ENCODE data around the gene ANKRD33.

ANKRD33 gene

GRCh38 chr12:51917746-51918453, 30.0 kb downstream of the ANKRD33 start:
- no peak for DNase-seq (ENCODE audit: low read depth)

DNA sequence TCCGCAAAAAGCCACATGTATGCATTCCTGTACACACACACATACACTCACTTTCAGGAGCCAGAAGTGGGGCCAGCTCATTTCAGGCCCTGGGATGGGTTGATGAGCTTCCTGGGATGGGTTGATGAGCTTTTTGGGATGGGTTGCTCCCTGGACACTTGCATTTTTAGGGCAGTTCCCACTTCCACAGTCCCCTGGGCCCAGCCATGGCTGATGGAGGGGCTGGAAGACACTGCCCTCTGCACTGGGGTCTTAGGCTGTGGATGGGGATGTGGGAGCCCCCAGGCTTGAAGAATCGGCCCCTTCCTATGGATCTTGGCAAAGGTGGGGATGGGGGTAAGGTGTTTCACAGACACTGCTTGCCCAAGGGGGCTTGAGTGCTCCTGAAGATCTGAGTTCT, 32.1 kb downstream of the ANKRD33 start:
- no peak for DNase-seq (ENCODE audit: low read depth)

DNA sequence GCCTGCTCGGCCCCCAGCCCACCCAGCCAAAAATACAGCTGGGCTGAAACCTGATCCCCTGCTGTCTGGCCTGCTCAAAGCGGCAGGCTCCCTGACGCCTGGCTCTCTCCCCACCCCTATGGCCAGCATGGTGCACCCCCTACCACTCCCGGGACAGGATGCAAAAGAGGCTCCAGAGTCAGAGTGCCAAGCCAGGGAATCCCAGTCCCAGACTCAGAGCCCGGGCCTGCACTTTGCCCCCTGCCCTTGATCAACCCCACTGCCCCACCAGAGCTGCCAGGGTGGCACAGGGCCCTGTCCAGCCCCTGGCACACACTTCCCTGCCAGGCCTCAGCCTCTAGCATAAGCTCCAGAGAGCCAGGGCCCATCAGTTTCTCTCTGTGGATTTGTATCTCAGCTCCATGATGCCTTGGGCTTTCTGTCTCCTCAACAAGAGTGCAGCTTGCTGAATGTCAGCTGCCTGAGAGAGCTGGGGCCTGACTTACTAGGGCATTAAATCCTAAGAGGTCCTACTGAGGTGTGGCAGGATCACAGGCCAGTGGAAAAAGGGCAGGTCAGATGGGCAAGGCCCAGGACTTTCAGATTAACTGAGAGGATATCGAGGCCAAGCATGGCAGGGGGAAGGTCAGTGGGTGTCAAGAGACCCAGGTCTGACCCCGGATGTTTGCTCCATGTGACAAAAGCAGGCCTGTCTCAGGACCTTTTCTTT, 33.3 kb downstream of the ANKRD33 start:
- no peak for DNase-seq (ENCODE audit: low read depth)

GRCh38 chr12:51922146-51922545, 34.2 kb downstream of the ANKRD33 start:
- DNase-seq (ENCODE audit: low read depth) = no peak

DNA sequence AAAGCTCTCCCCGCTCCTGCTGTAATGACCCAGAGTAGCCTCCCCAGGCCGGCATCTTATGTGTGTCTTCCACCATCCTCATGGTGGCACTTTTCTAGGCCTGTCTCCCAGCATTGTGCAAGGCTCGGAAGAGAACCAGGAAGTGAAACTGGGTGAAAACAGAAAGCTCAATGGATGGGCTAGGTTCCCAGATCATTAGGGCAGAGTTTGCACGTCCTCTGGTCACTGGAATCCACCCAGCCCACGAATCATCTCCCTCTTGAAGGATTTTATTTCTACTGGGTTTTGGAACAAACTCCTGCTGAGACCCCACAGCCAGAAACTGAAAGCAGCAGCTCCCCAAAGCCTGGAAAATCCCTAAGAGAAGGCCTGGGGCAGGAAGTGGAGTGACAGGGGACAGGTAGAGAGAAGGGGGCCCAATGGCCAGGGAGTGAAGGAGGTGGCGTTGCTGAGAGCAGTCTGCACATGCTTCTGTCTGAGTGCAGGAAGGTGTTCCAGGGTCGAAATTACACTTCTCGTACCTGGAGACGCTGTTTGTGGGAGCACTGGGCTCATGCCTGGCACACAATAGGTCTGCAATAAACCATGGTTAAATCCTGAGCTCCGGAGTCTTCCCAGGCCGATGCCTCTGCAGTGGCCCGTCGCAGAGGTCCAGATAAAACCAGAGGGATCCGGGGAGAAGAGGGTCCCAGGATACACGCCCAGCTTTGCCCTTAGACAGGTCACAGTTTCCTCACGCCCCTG, 35.0 kb downstream of the ANKRD33 start:
- no peak for DNase-seq (ENCODE audit: low read depth)

DNA sequence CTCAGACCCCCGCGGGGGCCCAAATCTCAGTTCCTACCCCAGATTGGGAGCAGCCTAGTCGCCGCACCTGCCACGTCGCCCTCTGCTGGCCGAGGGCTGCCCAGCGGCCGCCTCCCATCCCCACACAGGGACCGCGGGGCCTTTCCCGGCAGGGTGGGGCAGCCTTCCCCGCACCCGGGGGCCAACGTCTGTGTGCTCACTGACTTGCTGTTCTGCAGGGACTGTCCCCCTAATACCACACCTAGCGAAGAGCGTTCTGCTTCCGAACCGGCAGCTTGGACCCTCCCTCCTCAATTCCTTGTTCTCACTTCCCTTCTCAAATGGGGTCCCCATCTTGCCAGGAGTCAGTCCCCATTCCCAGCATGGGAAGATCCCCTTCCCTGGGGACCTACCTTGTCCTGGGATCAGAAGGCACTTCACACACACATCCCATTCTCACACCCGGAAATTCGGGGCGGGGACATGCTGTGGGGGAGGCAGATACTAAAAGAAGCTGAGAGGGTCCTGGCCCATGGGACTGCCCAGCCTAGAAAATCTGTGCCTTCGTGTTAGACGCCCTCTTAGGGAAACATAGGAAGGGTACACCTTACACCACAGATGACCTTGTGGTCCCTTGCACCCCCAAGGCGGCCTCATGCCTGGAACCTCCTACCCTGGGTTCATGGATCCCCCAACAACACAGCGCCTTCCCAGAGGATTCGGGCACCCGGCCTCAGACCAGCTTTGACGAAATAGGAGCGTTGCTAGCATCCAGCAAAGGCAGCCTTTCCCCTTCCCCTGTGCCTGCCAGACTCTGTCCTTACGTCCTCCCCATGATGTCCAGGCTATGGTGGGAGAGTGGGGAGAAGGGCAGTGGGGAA, 35.8 kb downstream of the ANKRD33 start:
- peak; percentile 62 for DNase-seq (ENCODE audit: low read depth)

GRCh38 chr12:51924551-51925319, 36.8 kb downstream of the ANKRD33 start:
- DNase-seq (ENCODE audit: low read depth) = no peak

DNA sequence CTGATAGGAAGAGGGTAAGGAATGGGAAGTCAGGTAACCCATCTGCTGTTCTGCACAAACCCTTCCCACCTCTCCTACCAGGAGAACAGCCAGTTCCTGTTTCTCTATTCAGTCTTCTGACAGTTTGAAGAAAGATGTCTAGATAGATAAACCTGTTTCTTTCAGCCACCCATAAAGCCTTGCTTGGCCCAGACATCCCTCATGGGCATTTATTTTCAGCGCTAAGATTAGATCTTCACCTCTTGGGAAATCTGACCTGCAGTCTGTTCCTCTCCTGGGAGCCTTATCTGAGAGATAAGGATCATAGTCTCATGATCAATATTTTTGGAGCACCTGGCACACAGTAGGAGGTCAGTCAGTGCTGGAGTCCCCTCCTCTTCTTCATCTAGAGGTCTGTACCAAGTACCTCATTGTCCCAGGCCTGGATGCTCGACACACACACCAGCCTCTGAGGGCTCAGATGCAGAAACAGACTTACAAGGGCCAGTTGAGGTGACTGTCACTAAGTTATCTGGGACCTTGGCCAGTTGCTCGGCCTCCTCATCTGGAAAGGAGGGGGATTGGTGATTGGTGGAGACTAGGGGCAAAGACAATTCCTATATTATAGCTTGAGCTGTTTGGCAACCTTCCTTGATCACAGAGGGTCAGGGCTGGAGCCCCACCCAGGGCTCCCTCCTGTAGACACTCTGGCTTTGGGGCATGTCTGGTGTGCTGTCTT, 37.6 kb downstream of the ANKRD33 start:
- DNase-seq (ENCODE audit: low read depth) = no peak

- no peak for DNase-seq (ENCODE audit: low read depth)
Measured at GRCh38 chr12:51926064-51926632, 38.2 kb downstream of the ANKRD33 start.

DNA sequence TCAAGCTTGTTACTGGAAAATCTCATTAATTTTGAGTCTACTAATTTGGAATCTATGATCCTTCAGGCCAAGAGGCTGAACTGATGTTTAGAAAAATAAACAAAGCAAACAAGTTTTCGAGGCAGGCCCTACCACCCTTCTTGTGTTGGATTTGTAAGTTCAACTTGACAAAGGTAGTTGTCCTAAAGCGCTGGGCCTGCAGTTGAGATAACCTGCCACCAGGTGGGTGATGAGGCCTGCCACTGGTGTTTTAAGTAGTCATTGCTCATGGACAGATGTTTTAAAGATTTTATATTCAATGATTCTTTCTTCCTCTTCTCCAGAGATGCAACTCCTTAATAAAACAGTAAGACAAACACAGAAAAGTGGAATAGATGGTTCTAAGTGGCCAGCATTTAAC, 38.8 kb downstream of the ANKRD33 start:
- DNase-seq (ENCODE audit: low read depth) = peak; percentile 41

DNA sequence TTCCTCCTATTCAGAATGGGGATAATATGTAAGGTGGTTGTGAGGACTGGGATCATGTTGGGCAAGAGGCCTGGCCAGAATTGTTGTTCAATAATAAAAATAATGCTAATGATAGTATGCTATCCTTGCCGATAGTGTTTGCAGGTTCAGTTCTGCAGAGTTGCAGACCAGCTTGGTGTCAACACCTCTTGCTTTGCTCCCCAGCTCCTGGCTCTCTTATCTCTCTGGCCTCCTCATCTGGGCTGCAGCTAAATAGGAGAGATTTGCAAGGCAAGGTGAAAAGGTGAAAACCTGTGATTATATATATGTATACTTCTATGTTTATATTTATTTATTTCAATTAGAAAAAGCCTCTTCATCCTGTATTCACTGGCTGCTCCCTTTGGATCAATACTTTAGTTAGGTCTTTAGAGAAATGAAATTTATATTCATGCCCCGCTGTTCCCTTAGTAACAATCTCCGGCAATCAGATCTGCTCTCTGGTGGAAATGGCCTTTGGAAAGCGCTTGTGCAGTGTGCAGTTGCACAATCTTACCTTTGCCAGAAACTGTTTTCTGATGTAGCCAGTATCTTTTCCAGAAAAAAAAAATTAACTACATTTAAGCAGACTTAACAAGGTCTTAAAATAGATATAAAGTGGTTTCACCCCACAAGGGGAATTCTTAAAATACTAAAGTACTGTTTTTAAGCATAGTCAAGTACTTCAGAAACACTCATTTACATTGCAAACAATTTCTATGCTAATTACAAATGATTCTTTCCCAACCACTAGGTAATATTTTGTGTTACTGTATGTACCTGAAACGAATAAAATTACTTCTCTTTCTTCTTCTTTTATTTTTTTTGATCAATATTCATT, 44.5 kb downstream of the ANKRD33 start:
- no peak for DNase-seq (ENCODE audit: low read depth)

DNA sequence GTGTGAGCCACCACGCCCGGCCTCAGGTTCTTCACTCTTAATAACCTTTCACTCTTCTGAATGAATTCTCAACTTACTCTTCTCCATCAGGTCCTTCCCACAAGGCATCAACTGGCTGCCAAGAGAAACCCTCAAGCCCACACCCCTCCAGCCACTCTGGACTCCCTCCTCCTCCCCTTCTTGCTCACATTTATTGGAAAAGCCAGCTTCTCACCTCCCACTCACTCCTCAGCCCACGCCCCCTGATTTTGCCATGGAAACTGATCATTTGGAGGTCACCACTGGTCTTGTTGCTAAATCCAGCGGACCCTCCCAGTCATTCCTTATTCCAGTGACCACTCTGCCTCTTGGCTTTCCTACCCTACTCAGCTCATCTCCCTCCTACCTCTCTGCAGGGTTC, 46.2 kb downstream of the ANKRD33 start:
- DNase-seq (ENCODE audit: low read depth) = no peak

- no peak for DNase-seq (ENCODE audit: low read depth)
Measured at GRCh38 chr12:51937926-51938325, 50.0 kb downstream of the ANKRD33 start.

- no peak for DNase-seq (ENCODE audit: low read depth)
Measured at GRCh38 chr12:51938726-51939125, 50.8 kb downstream of the ANKRD33 start.

GRCh38 chr12:51941011-51941581, 53.2 kb downstream of the ANKRD33 start:
- DNase-seq (ENCODE audit: low read depth) = no peak

Measured in activated T-cell treated with anti-CD3 and anti-CD28 coated beads for 48 hours (primary cell).